ENCODE data around the gene DNM2.

Gene DNM2

GRCh38 chr19:10815969-10816644 lies 98.2 kb downstream of the DNM2 start:
- DNase-seq (ENCODE audit: low spot score): peak; percentile 59

GRCh38 chr19:10816691-10817090 lies 98.8 kb downstream of the DNM2 start:
- DNase-seq (ENCODE audit: low spot score): no peak

- peak; percentile 95 for DNase-seq (ENCODE audit: low spot score)
Measured at GRCh38 chr19:10817291-10818038, 99.6 kb downstream of the DNM2 start.

- DNase-seq (ENCODE audit: low spot score): no peak
Measured at GRCh38 chr19:10818301-10819123, 100.6 kb downstream of the DNM2 start.

- DNase-seq (ENCODE audit: low spot score): no peak
Measured at GRCh38 chr19:10819124-10820060, 101.5 kb downstream of the DNM2 start.

GRCh38 chr19:10820173-10820572 lies 102.3 kb downstream of the DNM2 start:
- no peak for DNase-seq (ENCODE audit: low spot score)

GRCh38 chr19:10823690-10824089 lies 105.8 kb downstream of the DNM2 start:
- no peak for DNase-seq (ENCODE audit: low spot score)

GRCh38 chr19:10826231-10826630 lies 108.4 kb downstream of the DNM2 start:
- no peak for DNase-seq (ENCODE audit: low spot score)

GRCh38 chr19:10826846-10827245 lies 109.0 kb downstream of the DNM2 start:
- DNase-seq (ENCODE audit: low spot score): no peak

GRCh38 chr19:10828981-10829821 lies 111.3 kb downstream of the DNM2 start:
- DNase-seq (ENCODE audit: low spot score): no peak

GRCh38 chr19:10829967-10830366 lies 112.1 kb downstream of the DNM2 start:
- DNase-seq (ENCODE audit: low spot score): no peak

GRCh38 chr19:10830370-10830769 lies 112.5 kb downstream of the DNM2 start:
- DNase-seq (ENCODE audit: low spot score): no peak

- no peak for DNase-seq (ENCODE audit: low spot score)
Measured at GRCh38 chr19:10830931-10831779, 113.3 kb downstream of the DNM2 start.

- DNase-seq (ENCODE audit: low spot score): no peak
Measured at GRCh38 chr19:10831987-10832938, 114.4 kb downstream of the DNM2 start.

- DNase-seq (ENCODE audit: low spot score): no peak
Measured at GRCh38 chr19:10832939-10833296, 115.0 kb downstream of the DNM2 start.

- no peak for DNase-seq (ENCODE audit: low spot score)
Measured at GRCh38 chr19:10835089-10835753, 117.3 kb downstream of the DNM2 start.

- peak; percentile 99 for DNase-seq (ENCODE audit: low spot score)
Measured at GRCh38 chr19:10835754-10836478, 118.0 kb downstream of the DNM2 start, which contains the start of gene TMED1. Gene TMED1 (minus strand): TSS chr19:10836212. CDS start chr19:10836191, 21 bp downstream.
